Measurements from ENCODE around the gene RSPH4A. TPM values are rescaled to one million over a fixed set of nuclear protein-coding genes. Genes with fewer than 3 reads are reported as not detected.

RSPH4A gene
- total and polyA plus RNA-seq, 2 donors (not counting 3 experiments of a cell fraction or from before 2014, with no cell fraction given), result 0.06 to 0.15 TPM

DNA sequence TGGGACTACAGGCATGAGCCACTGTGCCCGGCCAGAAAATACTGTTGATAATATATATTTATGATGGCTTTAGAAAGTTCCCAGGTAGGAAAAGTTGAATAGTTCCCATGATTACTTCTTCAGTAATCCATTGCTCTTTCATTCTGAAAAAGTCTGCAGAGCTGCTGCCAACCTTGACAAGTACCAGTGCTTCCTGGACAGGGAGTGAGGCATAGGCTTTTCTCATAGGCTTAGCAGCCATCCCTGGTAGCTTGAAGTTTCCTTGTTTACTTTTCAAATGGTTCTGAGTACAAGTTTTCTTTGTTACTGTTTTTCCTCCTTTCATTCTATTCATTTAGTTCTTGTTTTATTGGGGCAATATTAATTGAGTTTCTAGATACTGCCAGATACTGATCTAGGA, 37.1 kb upstream of the RSPH4A start:
- no peak for DNase-seq (ENCODE audit: low read depth, low spot score)
- Histone ChIP-seq H3K9me3 (replicated peaks; ENCODE audit: control insufficient read depth, insufficient read depth, low read length) (no peaks in the 10 kb centered on the region), H3K36me3 (ENCODE audit: control insufficient read depth in 2 of 2, extremely low read depth in 1 of 2, insufficient read depth in 2 of 2, low read length in 2 of 2) (peaks cover 3% of the 10 kb centered on the region in 2 experiments), H2AFZ (ENCODE audit: low read depth, low read length) (no peak overlapping the region), H3K79me2 (ENCODE audit: control insufficient read depth, insufficient read depth, low read length) (peaks cover 58% of the 10 kb centered on the region), H3K9me1 (replicated peaks; ENCODE audit: control insufficient read depth, extremely low read depth, insufficient read depth, low read length) (no peaks in the 10 kb centered on the region), H3K4me1 (ENCODE audit: control insufficient read depth, extremely low read depth, insufficient read depth, low read length) (no peaks in the 10 kb centered on the region), H3K9ac (replicated peaks; ENCODE audit: extremely low read depth, insufficient read depth, low read length) (no peak overlapping the region), H3K27me3 (ENCODE audit: control insufficient read depth in 2 of 2, insufficient read depth in 2 of 2, low read length in 2 of 2) (no peaks in the 10 kb centered on the region), H3K27ac (ENCODE audit: insufficient read depth, low read depth, low read length) (no peak overlapping the region), H4K20me1 (replicated peaks; ENCODE audit: control insufficient read depth, extremely low read depth, insufficient read depth, low read length) (no peaks in the 10 kb centered on the region), H3K4me2 (ENCODE audit: insufficient read depth, low read length) (no peak overlapping the region), H3K4me3 (replicated peaks in 1 of 3; ENCODE audit: insufficient read depth in 1 of 3, low read depth in 1 of 3, low read length in 3 of 3) (no peak overlapping the region)
- TF ChIP-seq POLR2A (IDR thresholded peaks at IDR 0.05; ENCODE audit: low read depth, low read length) (no peak), EZH2 (IDR thresholded peaks at IDR 0.05; ENCODE audit: borderline replicate concordance, low read depth, low read length, severe bottlenecking) (no peak), JUN (IDR thresholded peaks at IDR 0.05; ENCODE audit: borderline replicate concordance, insufficient read depth, insufficient read length, low read depth) (no peak), FOS (IDR thresholded peaks at IDR 0.05; ENCODE audit: borderline replicate concordance, insufficient read depth, low read length) (no peak), MYC (IDR thresholded peaks at IDR 0.05; ENCODE audit: low read depth, low read length) (no peak), GATA2 (IDR thresholded peaks at IDR 0.05; ENCODE audit: insufficient read depth, insufficient read length, low read depth, low read length) (no peak), POLR2AphosphoS5 (IDR thresholded peaks at IDR 0.05; ENCODE audit: insufficient read depth, low read depth, low read length) (no peak)
- TF ChIP-seq, protein P1, sequence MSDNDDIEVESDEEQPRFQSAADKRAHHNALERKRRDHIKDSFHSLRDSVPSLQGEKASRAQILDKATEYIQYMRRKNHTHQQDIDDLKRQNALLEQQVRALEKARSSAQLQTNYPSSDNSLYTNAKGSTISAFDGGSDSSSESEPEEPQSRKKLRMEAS (IDR thresholded peaks at IDR 0.05; ENCODE audit: insufficient read depth, insufficient read length), result no peak
- TF ChIP-seq, protein P2, sequence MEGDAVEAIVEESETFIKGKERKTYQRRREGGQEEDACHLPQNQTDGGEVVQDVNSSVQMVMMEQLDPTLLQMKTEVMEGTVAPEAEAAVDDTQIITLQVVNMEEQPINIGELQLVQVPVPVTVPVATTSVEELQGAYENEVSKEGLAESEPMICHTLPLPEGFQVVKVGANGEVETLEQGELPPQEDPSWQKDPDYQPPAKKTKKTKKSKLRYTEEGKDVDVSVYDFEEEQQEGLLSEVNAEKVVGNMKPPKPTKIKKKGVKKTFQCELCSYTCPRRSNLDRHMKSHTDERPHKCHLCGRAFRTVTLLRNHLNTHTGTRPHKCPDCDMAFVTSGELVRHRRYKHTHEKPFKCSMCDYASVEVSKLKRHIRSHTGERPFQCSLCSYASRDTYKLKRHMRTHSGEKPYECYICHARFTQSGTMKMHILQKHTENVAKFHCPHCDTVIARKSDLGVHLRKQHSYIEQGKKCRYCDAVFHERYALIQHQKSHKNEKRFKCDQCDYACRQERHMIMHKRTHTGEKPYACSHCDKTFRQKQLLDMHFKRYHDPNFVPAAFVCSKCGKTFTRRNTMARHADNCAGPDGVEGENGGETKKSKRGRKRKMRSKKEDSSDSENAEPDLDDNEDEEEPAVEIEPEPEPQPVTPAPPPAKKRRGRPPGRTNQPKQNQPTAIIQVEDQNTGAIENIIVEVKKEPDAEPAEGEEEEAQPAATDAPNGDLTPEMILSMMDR (IDR thresholded peaks at IDR 0.05; ENCODE audit: extremely low read depth in 1 of 2, insufficient read depth in 1 of 2, low read depth in 1 of 2, low read length in 2 of 2), result no peak
- intact Hi-C loops (cut with micrococcal nuclease) (no loop called here), dilution Hi-C loops (cut with MboI; ENCODE audit: extremely low pct_ligation_motif_present, low sequenced_read_pairs) (no loop called here)
- ChIA-PET POLR2A (no interaction called here), CTCF (interaction anchor here (1.2 to 3.0 kb wide), 3 partner anchors 18 to 311 kb away, joined by 5 to 9 read pairs (median 6); partner anchors contain the start of gene CALHM5)
- BruUV-seq (replicated peaks), result no TSS peak
- FAIRE-seq, result no peak
